GM12878 (cell line): ENCODE measurements around the gene COPZ2. TPM values are rescaled to one million over a fixed set of nuclear protein-coding genes. Genes with fewer than 3 reads are reported as not detected.

ENCODE experiments used
- ATAC-seq: fragments of 200-7000 bp; cut with Tn5 transposase; 3 replicates; pipeline ENCODE4 v1.9.1; 2020; ENCODE audit warnings: mild to moderate bottlenecking, moderate library complexity
- BruUV-seq: library from RNA; stranded (reverse); fragments of 400-500 nt; replicated peaks from 2 replicates; lab custom pipeline; 2021; lab: Mats Ljungman, UMichigan
- CTCF ChIA-PET: fragments of 300-600 bp; sonication (Branson Sonifier 250); formaldehyde crosslinking; extraction: SDS; loops from one replicate; lab custom pipeline; 2021; ENCODE audit warnings: inconsistent platforms; lab: Yijun Ruan, JAX
- POLR2A ChIA-PET: fragments of 350-600 bp; formaldehyde crosslinking; extraction: SDS; loops from one replicate; lab custom pipeline; 2021; ENCODE audit warnings: inconsistent platforms; lab: Charles Lee
- RAD21 ChIA-PET: fragments of 300-600 bp; sonication (Branson Sonifier 250); formaldehyde crosslinking; loops from one replicate; lab custom pipeline; 2023; ENCODE audit warnings: antibody characterized with exemption; ENCODE audit not compliant: unreplicated experiment; lab: Charles Lee
- SMC1A ChIA-PET: fragments of 300-600 bp; sonication (Branson Sonifier 250); formaldehyde crosslinking; loops from one replicate; lab custom pipeline; 2023; ENCODE audit not compliant: unreplicated experiment, uncharacterized antibody; lab: Charles Lee
- DNase-seq: peaks from one replicate; pipeline ENCODE4 v3.0.0-alpha.2; 2011; ENCODE audit warnings: low read depth, low spot score
- FAIRE-seq: peaks from 3 replicates; lab custom pipeline; 2011; peaks lifted over from hg19 to GRCh38; lab: Jason Lieb, UNC
- H2AFZ ChIP-seq: 2 replicates; pipeline ENCODE4 v1.6.0; 2011; ENCODE audit warnings: low read depth, low read length, control low read depth; ENCODE audit not compliant: control insufficient read depth
- H3K27ac ChIP-seq: 2 replicates; pipeline ENCODE4 v1.5.1; 2011; ENCODE audit warnings: control low read depth; ENCODE audit not compliant: control insufficient read depth, insufficient read depth
- H3K27me3 ChIP-seq, 2 experiments: replicated peaks in 1 of 2; 2 replicates each; pipeline versions ENCODE4 v1.6.0 to v1.6.1; 2011; ENCODE audit warnings: low read length in 1 of 2; ENCODE audit not compliant: control insufficient read depth in 2 of 2, insufficient read depth in 2 of 2
- H3K36me3 ChIP-seq, 2 experiments: 2 replicates each; pipeline ENCODE4 v1.5.1; 2011; ENCODE audit warnings: low read length in 1 of 2; ENCODE audit not compliant: control insufficient read depth in 2 of 2, insufficient read depth in 2 of 2
- H3K4me1 ChIP-seq: 2 replicates; pipeline ENCODE4 v1.6.1; 2011; ENCODE audit warnings: mild to moderate bottlenecking, low read length, moderate library complexity, mixed read lengths; ENCODE audit not compliant: control insufficient read depth, insufficient read depth
- H3K4me2 ChIP-seq: 2 replicates; pipeline ENCODE4 v1.6.0; 2011; ENCODE audit warnings: control low read depth; ENCODE audit not compliant: control insufficient read depth, insufficient read depth
- H3K4me3 ChIP-seq: fragments of 200-600 bp; sonication (generic); 2 replicates; pipeline ENCODE4 v1.5.1; 2016
- H3K79me2 ChIP-seq: 2 replicates; pipeline ENCODE4 v1.6.0; 2011; ENCODE audit warnings: low read length; ENCODE audit not compliant: control insufficient read depth, insufficient read depth
- H3K9ac ChIP-seq: 2 replicates; pipeline ENCODE4 v1.8.0; 2011; ENCODE audit warnings: low read length, control low read depth, mixed read lengths; ENCODE audit not compliant: control insufficient read depth, insufficient read depth
- H3K9me3 ChIP-seq: replicated peaks from 3 replicates; pipeline ENCODE4 v1.5.1; 2011; ENCODE audit warnings: mild to moderate bottlenecking, low read length; ENCODE audit not compliant: control insufficient read depth, insufficient read depth
- H4K20me1 ChIP-seq: 2 replicates; pipeline ENCODE4 v1.6.0; 2011; ENCODE audit not compliant: control insufficient read depth, insufficient read depth
- ASH2L ChIP-seq: fragments of 300-600, 200-600 bp; sonication (generic); IDR thresholded peaks from 2 replicates; pipeline ENCODE4 v1.6.1; 2017; ENCODE audit warnings: low read depth, mild to moderate bottlenecking, borderline replicate concordance
- ESRRA ChIP-seq: IDR thresholded peaks from 2 replicates; pipeline ENCODE4 v1.6.1; 2012; ENCODE audit warnings: mild to moderate bottlenecking, low read length, improper control_type of control experiment
- ETV6 ChIP-seq, 2 experiments: fragments of 450-650 bp in 1 of 2; IDR thresholded peaks in 1 of 2; conservative IDR thresholded peaks in 1 of 2; 2 replicates each; pipeline ENCODE4 v1.6.1; 2014; ENCODE audit warnings: antibody characterized with exemption in 1 of 2, borderline replicate concordance in 1 of 2, low read depth in 1 of 2, mild to moderate bottlenecking in 1 of 2, moderate library complexity in 1 of 2
- FOXM1 ChIP-seq: IDR thresholded peaks from 2 replicates; pipeline ENCODE4 v1.6.1; 2012; ENCODE audit warnings: low read depth, mild to moderate bottlenecking, inconsistent platforms, low read length, moderate library complexity
- GABPA ChIP-seq: IDR thresholded peaks from 2 replicates; pipeline ENCODE4 v1.6.1; 2014; ENCODE audit warnings: antibody characterized with exemption, low read depth, mild to moderate bottlenecking, inconsistent platforms
- HDGF ChIP-seq: fragments of 450-650 bp; IDR thresholded peaks from 2 replicates; pipeline ENCODE4 v1.6.1; 2016; ENCODE audit warnings: antibody characterized with exemption
- MYB ChIP-seq: fragments of 150-350 bp; IDR thresholded peaks from 2 replicates; pipeline ENCODE4 v1.6.1; 2014; ENCODE audit warnings: mild to moderate bottlenecking, low read depth, low read length, borderline replicate concordance
- POU2F2 ChIP-seq: IDR thresholded peaks from 3 replicates; pipeline ENCODE4 v1.6.1; 2011; ENCODE audit warnings: low read depth, mild to moderate bottlenecking, low read length, borderline replicate concordance
- RAD51 ChIP-seq: fragments of 450-650 bp; IDR thresholded peaks from 2 replicates; pipeline ENCODE4 v1.6.1; 2016; ENCODE audit warnings: moderate library complexity, mild to moderate bottlenecking, inconsistent platforms
- RUNX3 ChIP-seq: IDR thresholded peaks from 2 replicates; pipeline ENCODE4 v1.6.1; 2012; ENCODE audit warnings: low read length, inconsistent platforms
- SMAD1 ChIP-seq: fragments of 450-650 bp; IDR thresholded peaks from 2 replicates; pipeline ENCODE4 v1.6.1; 2018; ENCODE audit warnings: mild to moderate bottlenecking, low read depth; ENCODE audit not compliant: partially characterized antibody
- SRF ChIP-seq, 2 experiments: IDR thresholded peaks; 2 replicates each; pipeline ENCODE4 v1.6.1; 2011; ENCODE audit warnings: low read depth in 2 of 2, low read length in 2 of 2, mild to moderate bottlenecking in 1 of 2, moderate library complexity in 1 of 2
- WGBS: methylation state at CpG from one replicate; pipeline ENCODE4 v1.1.6; 2016; ENCODE audit warnings: low lambda C conversion rate; ENCODE audit not compliant: insufficient replicate concordance, insufficient coverage; ENCODE audit errors: missing lambda C conversion rate; 5-methylcytosine and 5-hydroxymethylcytosine counted together
- in situ Hi-C: fragments of 300-500 bp; cut with MboI; formaldehyde crosslinking; loops from 9 replicates; pipeline ENCODE4 v1.14.3; 2018; ENCODE audit warnings: mixed read lengths
- intact Hi-C: fragments of 100-400 bp; cut with micrococcal nuclease; formaldehyde crosslinking; loops from one replicate; pipeline ENCODE4 v1.14.2; 2022; ENCODE audit not compliant: unreplicated experiment
- polyA plus RNA-seq, 11 experiments: library from polyadenylated mRNA; depleted of rRNA in 4 of 11; unstranded in 6 of 11; stranded (reverse) in 5 of 11; fragments of >200 nt; fragmentation: Nextera tagmentation in 4 of 11; fragmentation: Illumina TruSeq in 1 of 11; extraction: Ambion mirVana in 4 of 11; extraction: Trizol in 1 of 11; gene quantifications; 1 replicate in 1 of 11; 2 replicates in 10 of 11; pipeline versions ENCODE4 v1.2.1 to v1.2.3, GENCODE V29; 2011 to 2016; ENCODE audit warnings: inconsistent platforms in 2 of 11, missing spikeins in 2 of 11, low read depth in 1 of 11
- total RNA-seq, 4 experiments: library from RNA; depleted of rRNA in 3 of 4; stranded (reverse); fragments of >200 nt in 3 of 4; fragmentation: Illumina TruSeq in 1 of 4; extraction: Trizol in 1 of 4; gene quantifications; 2 replicates each; pipeline versions ENCODE4 v1.2.1 to v1.2.3, GENCODE V29; 2013 to 2021
- TF ChIP-seq, protein P1 (sequence below): IDR thresholded peaks from 2 replicates; pipeline ENCODE4 v1.6.1; 2012; ENCODE audit warnings: mild to moderate bottlenecking, low read depth, low read length
- TF ChIP-seq, protein P2 (sequence below): IDR thresholded peaks from 2 replicates; pipeline ENCODE4 v1.6.1; 2012; ENCODE audit warnings: low read length, inconsistent platforms
- TF ChIP-seq, protein P3 (sequence below): IDR thresholded peaks from 2 replicates; pipeline ENCODE4 v1.6.1; 2012; ENCODE audit warnings: low read depth, low read length, improper control_type of control experiment

The COPZ2 gene
- total and polyA plus RNA-seq, 10 of the 15 experiments (the other 5 are each of a cell fraction or from before 2014, with no cell fraction given): 0.20 to 4.3 (median 2.6) TPM

GRCh38 chr17:48013876-48014594 is 23.6 kb downstream of the COPZ2 start:
- ChIA-PET POLR2A (interaction anchor here (0.5 to 2.3 kb wide), 4 partner anchors 9 to 101 kb away, joined by 3 to 13 read pairs (median 4); partner anchors contain the start of gene CDK5RAP3), RAD21 (interaction anchor here (1.0 to 6.6 kb wide), 5 partner anchors 10 to 65 kb away, joined by 3 to 126 read pairs (median 7); partner anchors contain the start of gene CDK5RAP3), CTCF (interaction anchor here (0.7 to 14.1 kb wide), 7 partner anchors 10 to 173 kb away, joined by 3 to 454 read pairs (median 9); partner anchors contain the start of genes CDK5RAP3, PNPO, PRR15L and SCRN2), SMC1A (interaction anchor here (0.6 to 9.6 kb wide), 6 partner anchors 12 to 457 kb away, joined by 3 to 332 read pairs (median 50); partner anchors contain the start of genes CDK5RAP3 and PNPO)
- Histone ChIP-seq H3K4me2 (no peak overlapping the region), H4K20me1 (no peaks in the 10 kb centered on the region), H3K4me1 (peaks cover 22% of the 10 kb centered on the region), H3K36me3 (no peaks in the 10 kb centered on the region), H3K9ac (no peak overlapping the region), H3K79me2 (no peaks in the 10 kb centered on the region), H2AFZ (no peak overlapping the region), H3K27ac (no peak overlapping the region), H3K9me3 (no peaks in the 10 kb centered on the region), H3K27me3 (no peaks in the 10 kb centered on the region), H3K4me3 (no peak overlapping the region)
- in situ Hi-C loops (no loop called here), intact Hi-C loops (no loop called here)
- no peak for ATAC-seq
- FAIRE-seq: no peak
- 65% methylated on average over 6 of the region's 6 CpGs for WGBS
- no peak for DNase-seq
- no TSS peak for BruUV-seq
- TF ChIP-seq, protein P1, sequence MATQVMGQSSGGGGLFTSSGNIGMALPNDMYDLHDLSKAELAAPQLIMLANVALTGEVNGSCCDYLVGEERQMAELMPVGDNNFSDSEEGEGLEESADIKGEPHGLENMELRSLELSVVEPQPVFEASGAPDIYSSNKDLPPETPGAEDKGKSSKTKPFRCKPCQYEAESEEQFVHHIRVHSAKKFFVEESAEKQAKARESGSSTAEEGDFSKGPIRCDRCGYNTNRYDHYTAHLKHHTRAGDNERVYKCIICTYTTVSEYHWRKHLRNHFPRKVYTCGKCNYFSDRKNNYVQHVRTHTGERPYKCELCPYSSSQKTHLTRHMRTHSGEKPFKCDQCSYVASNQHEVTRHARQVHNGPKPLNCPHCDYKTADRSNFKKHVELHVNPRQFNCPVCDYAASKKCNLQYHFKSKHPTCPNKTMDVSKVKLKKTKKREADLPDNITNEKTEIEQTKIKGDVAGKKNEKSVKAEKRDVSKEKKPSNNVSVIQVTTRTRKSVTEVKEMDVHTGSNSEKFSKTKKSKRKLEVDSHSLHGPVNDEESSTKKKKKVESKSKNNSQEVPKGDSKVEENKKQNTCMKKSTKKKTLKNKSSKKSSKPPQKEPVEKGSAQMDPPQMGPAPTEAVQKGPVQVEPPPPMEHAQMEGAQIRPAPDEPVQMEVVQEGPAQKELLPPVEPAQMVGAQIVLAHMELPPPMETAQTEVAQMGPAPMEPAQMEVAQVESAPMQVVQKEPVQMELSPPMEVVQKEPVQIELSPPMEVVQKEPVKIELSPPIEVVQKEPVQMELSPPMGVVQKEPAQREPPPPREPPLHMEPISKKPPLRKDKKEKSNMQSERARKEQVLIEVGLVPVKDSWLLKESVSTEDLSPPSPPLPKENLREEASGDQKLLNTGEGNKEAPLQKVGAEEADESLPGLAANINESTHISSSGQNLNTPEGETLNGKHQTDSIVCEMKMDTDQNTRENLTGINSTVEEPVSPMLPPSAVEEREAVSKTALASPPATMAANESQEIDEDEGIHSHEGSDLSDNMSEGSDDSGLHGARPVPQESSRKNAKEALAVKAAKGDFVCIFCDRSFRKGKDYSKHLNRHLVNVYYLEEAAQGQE: no peak
- TF ChIP-seq GABPA: no peak
- TF ChIP-seq ESRRA: no peak
- TF ChIP-seq, protein P2, sequence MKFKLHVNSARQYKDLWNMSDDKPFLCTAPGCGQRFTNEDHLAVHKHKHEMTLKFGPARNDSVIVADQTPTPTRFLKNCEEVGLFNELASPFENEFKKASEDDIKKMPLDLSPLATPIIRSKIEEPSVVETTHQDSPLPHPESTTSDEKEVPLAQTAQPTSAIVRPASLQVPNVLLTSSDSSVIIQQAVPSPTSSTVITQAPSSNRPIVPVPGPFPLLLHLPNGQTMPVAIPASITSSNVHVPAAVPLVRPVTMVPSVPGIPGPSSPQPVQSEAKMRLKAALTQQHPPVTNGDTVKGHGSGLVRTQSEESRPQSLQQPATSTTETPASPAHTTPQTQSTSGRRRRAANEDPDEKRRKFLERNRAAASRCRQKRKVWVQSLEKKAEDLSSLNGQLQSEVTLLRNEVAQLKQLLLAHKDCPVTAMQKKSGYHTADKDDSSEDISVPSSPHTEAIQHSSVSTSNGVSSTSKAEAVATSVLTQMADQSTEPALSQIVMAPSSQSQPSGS: no peak
- TF ChIP-seq RAD51: no peak
- TF ChIP-seq, protein P3, sequence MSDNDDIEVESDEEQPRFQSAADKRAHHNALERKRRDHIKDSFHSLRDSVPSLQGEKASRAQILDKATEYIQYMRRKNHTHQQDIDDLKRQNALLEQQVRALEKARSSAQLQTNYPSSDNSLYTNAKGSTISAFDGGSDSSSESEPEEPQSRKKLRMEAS: no peak
- TF ChIP-seq FOXM1: no peak
- no peak for TF ChIP-seq RUNX3
- no peak for TF ChIP-seq HDGF
- TF ChIP-seq SMAD1: no peak
- TF ChIP-seq POU2F2: no peak
- no peak for TF ChIP-seq ETV6 (conservative IDR thresholded peaks at IDR 0.05 in 1 of 2, IDR thresholded peaks at IDR 0.05 in 1 of 2; ENCODE audit: borderline replicate concordance in 1 of 2, low read depth in 1 of 2)
- TF ChIP-seq SRF (IDR thresholded peaks at IDR 0.05; ENCODE audit: low read depth in 2 of 2, low read length in 2 of 2): no peak
- no peak for TF ChIP-seq MYB
- TF ChIP-seq ASH2L: no peak
